Omental fat pad (tissue), 4 donors: ENCODE data around the gene MFSD12. TPM values are rescaled to one million over a fixed set of nuclear protein-coding genes. Genes with fewer than 3 reads are reported as not detected.
A peak's percentile ranks its signal among the peaks of the same experiment; 100 is the strongest.
"Not testable (repeated sequence)": the region's sequence is repeated elsewhere in the genome, so short reads cannot be mapped to it uniquely, and the experiment has no call there.

Experiments used
- ATAC-seq: fragments of 150-250 bp; one replicate; pipeline ENCODE4 v1.9.1; 2016; ENCODE audit warnings: mild to moderate bottlenecking, moderate library complexity; ENCODE audit not compliant: low FRiP score
- DNase-seq: peaks from one replicate; pipeline ENCODE4 v3.0.0-alpha.2; 2019; ENCODE audit warnings: low spot score
- CTCF ChIP-seq, 3 donors: fragments of 450-650 bp; IDR thresholded peaks; one replicate each; pipeline ENCODE4 v1.5.1; 2016 to 2017; ENCODE audit warnings: antibody characterized with exemption in 3 of 3, mild to moderate bottlenecking in 3 of 3, moderate library complexity in 2 of 3
- total RNA-seq, 4 donors: library from RNA; depleted of rRNA; stranded (reverse); fragments of >200 nt; gene quantifications; one replicate each; pipeline ENCODE4 v1.1.0, GENCODE V29; 2016

Gene MFSD12
- total RNA-seq, 4 donors from 2014 or later: 27.7 to 127 (median 53.3) TPM

- ATAC-seq: no peak
- no peak for TF ChIP-seq CTCF (IDR thresholded peaks at IDR 0.05)
- DNase-seq: no peak
These were observed 47.8 kb downstream of the MFSD12 start for GRCh38 chr19:3509566-3509989.

GRCh38 chr19:3508771-3509535 is 48.4 kb downstream of the MFSD12 start:
- DNase-seq (no peak), ATAC-seq (no peak)
- no peak for TF ChIP-seq CTCF (IDR thresholded peaks at IDR 0.05)

GRCh38 chr19:3508121-3508661 is 49.2 kb downstream of the MFSD12 start:
- ATAC-seq, DNase-seq: not testable (repeated sequence)

GRCh38 chr19:3507371-3508120 is 49.8 kb downstream of the MFSD12 start:
- ATAC-seq: no peak
- no peak for DNase-seq
- TF ChIP-seq CTCF (IDR thresholded peaks at IDR 0.05): no peak

- ATAC-seq (peak; percentile 50), DNase-seq (no peak)
- TF ChIP-seq CTCF (IDR thresholded peaks at IDR 0.05): no peak
These were observed 50.7 kb downstream of the MFSD12 start for GRCh38 chr19:3506384-3507340.

GRCh38 chr19:3505598-3506383 is 51.6 kb downstream of the MFSD12 start, which contains the start of gene FZR1:
Gene FZR1 (plus strand): TSS chr19:3506311. CDS start chr19:3522990, 16,679 bp downstream.
- TF ChIP-seq CTCF (IDR thresholded peaks at IDR 0.05): no peak
- ATAC-seq (peak; percentile 98), DNase-seq (peak; percentile 93)
